SK-N-SH treated with all-trans-retinoic acid at 6 μM for 48 hours (cell line): Measurements from ENCODE around the gene ARHGAP25.

Experiments
- ARNTL ChIP-seq: fragments of 450-650 bp; formaldehyde crosslinking; IDR thresholded peaks from 2 replicates; pipeline ENCODE4 v1.5.0; 2020; ENCODE audit warnings: low read depth, mild to moderate bottlenecking, moderate library complexity, borderline replicate concordance
- GLIS3 ChIP-seq: fragments of 250-450 bp; sonication (Bioruptor Pico); IDR thresholded peaks from 2 replicates; pipeline ENCODE4 v1.5.0; 2020; ENCODE audit warnings: mild to moderate bottlenecking, moderate library complexity
- PATZ1 ChIP-seq: fragments of 250-450 bp; sonication (Bioruptor Pico); IDR thresholded peaks from 2 replicates; pipeline ENCODE4 v1.8.0; 2020; ENCODE audit warnings: mild to moderate bottlenecking, moderate library complexity, borderline replicate concordance
- TCF4 ChIP-seq: fragments of 250-450 bp; sonication (Bioruptor Pico); IDR thresholded peaks from 2 replicates; pipeline ENCODE4 v1.8.0; 2021; ENCODE audit warnings: mild to moderate bottlenecking, moderate library complexity, borderline replicate concordance
- ZFP3 ChIP-seq: fragments of 250-450 bp; sonication (Bioruptor Pico); IDR thresholded peaks from 2 replicates; pipeline ENCODE4 v1.5.0; 2020; ENCODE audit warnings: mild to moderate bottlenecking, moderate library complexity
- ZNF8 ChIP-seq: fragments of 450-650 bp; formaldehyde crosslinking; IDR thresholded peaks from 2 replicates; pipeline ENCODE4 v1.5.0; 2020; ENCODE audit warnings: mild to moderate bottlenecking, moderate library complexity

- TF ChIP-seq PATZ1 (CRISPR knock-in tag) (no peak), TCF4 (CRISPR knock-in tag) (no peak), ZFP3 (CRISPR knock-in tag) (no peak), GLIS3 (CRISPR knock-in tag) (no peak), ARNTL (CRISPR knock-in tag) (no peak), ZNF8 (CRISPR knock-in tag) (no peak)
Observed at GRCh38 chr2:68689553-68690537, 44.8 kb upstream of the ARHGAP25 start.
